HG02973 (cell line): ENCODE measurements around the gene TNN.
"Not testable (repeated sequence)": the region's sequence is repeated elsewhere in the genome, so short reads cannot be mapped to it uniquely, and the experiment has no call there.

ENCODE experiments used
- ATAC-seq: cut with Tn5 transposase; IDR thresholded peaks from one replicate; pipeline ENCODE4 v1.9.1; 2021; ENCODE audit warnings: moderate library complexity; ENCODE audit not compliant: unreplicated experiment

Gene TNN

DNA sequence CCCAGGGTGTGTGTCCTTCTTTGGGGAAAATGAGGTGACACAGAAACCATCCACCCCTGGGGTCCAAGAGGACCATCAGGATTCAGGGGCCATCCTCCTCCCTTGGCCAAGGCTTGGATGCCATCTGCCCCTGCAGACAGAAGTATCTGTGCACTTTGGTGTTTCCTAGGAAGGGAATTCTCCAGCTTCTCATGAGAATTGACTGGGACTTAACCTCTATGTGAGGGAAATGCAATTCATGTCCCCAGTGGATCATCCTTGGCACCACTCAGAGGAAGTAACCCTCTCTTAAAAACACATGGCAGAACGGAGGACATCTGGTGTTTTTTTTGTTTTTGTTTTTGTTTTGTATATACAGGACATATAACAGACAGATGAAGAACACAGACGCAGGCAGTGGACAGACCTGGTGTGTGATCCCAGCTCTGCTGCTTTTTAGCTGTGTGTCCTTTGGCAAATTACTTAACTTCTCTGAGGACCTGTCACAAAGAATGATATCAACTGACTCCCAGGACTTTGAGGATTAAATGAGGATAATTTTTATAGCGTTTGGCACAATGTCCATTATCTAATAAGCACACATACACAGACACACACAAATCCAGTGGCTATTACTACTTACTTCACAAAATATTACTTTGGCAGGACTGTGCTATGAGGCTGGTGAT is 3.8 kb downstream of the TNN start:
- ATAC-seq = no peak

DNA sequence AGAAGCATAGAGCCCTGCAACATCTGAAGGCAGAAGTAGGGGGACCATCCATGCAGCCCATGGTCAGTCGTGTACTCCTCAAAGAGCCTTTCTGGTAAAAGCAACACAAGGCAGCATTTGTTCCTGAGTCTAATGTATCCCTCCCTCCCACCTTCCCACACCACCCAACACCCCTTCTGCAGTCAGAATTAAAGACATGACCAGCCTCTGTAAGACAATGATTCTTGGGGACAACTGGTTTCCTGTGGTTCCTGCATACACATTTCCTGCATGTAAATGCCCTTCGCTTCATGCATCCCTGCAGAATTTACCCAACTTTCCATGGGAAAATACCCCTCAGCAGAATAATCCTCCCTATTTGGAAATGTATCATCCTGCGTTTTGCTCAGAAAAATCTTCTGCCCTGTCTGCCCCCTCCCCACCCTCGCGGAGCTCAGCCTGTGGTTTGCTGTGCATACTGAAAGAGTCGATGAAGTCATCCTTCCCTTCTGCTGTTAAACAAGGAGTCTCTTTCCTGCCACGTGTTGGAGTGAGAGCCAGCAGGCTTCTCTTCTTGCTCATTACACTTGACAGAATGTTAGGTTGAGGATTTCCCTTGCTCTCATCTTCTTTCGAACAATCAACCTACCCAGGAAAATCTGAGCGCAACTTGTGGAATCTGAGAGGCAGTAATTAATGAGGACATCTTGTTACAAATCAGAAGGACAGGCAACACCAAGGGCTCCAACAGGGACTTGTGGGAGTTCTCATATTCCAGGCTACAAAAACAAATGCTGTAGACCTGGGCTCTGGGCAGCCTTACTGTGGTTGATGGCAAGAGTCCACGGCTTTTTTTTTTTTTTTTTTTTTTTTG is 4.7 kb downstream of the TNN start:
- no peak for ATAC-seq

DNA sequence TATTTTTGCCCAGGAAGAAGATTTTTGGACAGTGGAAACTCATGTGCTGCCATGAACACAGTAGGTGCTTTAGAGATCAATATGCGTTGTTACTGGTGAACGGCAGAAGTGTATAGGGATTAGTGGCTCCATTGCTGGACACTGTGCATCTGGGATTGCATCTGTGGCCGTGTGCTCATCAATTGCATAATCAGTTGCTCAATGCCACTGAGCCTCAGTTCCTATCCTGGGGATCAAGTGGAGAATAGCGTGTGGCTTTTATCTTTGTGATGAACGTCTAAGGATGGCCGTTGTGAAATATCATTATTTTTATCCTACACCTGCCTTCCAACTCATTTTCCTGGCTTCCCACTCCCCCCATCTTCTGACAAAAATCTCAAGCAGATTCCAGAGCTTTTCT is 5.4 kb downstream of the TNN start:
- no peak for ATAC-seq

DNA sequence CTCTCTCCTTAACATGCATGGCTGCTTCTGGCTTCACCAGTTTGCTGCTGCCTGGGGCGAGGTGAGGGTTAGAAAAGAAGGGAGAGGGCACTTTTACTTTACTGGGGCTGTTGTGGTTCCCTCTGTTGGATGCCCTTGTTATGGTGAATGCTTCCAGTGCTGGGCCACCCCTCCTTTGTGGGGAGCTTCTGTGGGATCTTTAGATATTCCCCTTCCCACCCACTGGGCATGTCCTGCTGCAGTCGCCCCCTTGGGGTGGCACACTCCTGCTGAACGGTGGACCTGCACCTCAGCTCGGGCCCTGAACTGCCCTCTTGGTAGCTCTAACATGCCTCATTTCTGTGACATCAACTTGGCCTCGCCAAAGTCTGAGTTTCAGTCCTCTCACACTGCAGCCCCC is 6.0 kb downstream of the TNN start:
- no peak for ATAC-seq

DNA sequence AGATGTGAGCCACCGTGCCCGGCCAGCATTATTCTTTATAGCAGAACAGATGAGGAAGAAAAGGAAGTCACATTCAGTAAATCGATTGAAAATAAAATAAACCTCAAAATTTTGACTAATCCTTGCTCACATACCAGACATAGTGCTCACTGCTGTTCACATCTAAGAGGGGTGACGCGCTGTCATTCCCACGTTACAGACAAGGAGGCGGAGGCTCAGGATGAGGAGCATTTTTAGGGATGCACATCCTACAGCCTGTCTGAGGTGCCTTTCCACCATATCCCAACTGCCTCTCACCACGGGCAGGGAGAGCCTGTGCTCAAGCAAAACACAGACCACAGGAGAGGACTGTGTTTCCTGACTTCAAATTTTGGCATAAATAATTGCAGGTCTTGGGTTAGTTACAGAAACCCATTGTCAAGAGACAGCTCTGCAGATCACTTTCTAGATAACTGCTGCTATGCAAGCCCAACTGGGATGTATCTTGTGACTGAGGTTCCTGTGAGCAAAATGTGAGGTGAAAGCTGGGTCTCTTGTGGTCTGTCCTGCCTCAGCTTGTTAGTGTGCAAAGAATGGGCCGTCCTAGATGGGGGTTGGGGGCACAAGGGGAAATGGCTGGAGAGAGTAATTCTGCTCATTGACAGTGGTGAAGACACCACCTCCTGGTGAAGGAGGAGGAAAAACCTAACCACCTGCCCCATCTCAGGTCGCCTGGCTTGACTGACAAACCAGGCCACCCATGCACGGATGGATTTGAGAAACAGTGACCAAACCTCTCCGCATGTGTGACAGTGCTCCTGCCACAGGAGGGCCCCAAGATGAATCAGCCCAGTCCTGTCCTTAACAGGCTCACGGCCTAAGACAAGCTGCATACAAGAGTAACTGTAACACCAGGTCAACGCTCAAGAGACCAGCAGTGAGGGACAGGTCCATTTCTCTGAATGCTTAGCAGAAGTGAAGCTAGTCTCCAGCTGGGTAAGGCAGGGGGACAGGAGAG is 8.2 kb downstream of the TNN start:
- no peak for ATAC-seq

DNA sequence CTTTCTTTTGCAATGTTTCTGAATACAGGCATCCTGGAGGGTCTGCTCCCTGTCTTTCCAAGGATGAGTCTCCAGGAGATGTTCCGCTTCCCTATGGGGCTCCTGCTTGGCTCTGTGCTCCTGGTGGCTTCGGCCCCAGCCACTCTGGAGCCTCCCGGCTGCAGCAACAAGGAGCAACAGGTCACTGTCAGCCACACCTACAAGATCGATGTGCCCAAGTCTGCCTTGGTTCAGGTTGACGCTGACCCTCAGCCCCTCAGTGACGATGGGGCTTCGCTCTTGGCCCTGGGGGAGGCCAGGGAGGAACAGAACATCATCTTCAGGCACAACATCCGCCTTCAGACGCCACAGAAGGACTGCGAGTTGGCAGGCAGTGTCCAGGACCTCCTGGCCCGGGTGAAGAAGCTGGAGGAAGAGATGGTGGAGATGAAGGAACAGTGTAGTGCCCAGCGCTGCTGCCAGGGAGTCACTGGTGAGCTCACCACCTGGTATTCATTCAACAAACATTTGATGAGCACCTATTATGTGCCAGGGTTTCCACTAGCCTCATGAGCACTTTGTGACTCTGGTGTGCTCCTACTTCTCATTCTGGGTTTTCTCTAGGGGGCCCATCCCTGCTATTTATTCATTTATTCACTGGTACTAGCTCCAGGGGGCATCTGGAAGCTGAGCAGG is 9.9 kb downstream of the TNN start:
- no peak for ATAC-seq

DNA sequence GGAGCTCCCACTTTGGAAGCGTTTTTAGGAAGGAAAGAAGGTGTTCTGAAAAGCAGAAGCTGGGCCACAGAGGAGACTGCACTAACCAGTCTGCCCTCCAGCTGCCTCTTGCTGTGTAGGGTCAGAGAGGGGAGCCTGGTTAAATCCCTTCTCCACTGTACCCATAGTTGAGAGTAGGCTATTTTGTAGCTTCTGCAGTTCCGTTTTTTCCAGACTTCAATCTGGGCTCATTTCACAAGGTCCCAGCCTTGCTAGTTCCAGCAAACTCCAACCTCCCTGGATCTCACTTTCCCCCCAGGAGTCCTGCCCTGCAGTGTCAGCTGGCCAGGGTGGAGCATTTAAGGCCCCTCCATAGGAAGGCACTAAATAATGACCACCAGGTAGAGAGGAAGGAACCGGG is 11.0 kb downstream of the TNN start:
- ATAC-seq = no peak

DNA sequence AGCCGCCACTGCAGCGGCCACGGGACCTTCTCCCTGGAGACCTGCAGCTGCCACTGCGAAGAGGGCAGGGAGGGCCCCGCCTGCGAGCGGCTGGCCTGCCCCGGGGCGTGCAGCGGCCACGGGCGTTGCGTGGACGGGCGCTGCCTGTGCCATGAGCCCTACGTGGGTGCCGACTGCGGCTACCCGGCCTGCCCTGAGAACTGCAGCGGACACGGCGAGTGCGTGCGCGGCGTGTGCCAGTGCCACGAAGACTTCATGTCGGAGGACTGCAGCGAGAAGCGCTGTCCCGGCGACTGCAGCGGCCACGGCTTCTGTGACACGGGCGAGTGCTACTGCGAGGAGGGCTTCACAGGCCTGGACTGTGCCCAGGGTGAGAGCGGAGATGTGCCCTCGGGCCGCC is 11.7 kb downstream of the TNN start:
- no peak for ATAC-seq

DNA sequence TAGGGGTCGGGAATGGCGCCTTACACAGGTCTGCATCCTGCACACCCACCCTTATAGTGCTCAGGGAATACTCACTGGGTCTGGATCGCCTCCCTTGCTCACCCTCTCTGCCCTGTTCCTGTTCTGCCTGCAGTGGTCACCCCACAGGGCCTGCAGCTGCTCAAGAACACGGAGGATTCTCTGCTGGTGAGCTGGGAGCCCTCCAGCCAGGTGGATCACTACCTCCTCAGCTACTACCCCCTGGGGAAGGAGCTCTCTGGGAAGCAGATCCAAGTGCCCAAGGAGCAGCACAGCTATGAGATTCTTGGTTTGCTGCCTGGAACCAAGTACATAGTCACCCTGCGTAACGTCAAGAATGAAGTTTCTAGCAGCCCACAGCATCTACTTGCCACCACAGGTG is 12.4 kb downstream of the TNN start:
- no peak for ATAC-seq

DNA sequence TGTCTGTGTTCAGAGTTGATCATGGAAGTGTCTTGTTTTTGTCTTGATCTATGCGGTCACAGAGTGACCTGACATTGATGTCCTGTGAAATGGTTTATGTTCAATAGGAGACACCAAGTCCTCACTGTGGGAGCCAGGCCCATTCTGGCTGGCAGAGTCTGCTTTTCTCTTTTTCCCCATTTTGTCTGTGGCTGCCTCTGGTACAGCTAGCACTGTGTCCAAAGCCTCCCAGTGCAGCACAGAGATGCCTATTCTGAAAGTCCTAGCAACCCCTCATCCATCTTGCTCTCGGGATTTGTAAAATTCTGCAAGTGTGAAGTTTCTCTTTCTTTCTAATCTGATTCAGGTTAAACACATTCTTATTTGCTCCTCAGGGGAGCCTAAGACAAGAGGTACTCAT is 14.3 kb downstream of the TNN start:
- no peak for ATAC-seq

DNA sequence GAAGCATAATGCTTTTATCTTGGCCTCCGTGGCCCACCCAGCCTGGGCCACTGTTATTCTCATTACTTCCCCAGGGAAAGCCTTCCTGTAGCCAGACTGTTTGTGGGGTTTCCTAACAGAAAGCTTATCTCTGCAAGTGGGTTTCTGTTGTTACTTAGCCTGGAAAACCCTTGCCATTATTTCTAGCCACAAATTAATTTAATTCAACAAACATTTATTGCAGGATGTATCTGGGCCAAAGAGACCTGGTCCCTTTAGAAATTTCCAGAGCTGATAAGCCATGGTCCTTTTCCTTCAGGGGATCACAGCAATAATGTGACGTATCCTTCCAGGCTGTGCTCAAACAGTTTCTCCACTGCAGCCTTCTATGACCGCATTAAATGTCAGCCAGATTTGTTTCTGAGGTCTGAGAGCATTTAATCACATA is 20.9 kb downstream of the TNN start:
- ATAC-seq = no peak

DNA sequence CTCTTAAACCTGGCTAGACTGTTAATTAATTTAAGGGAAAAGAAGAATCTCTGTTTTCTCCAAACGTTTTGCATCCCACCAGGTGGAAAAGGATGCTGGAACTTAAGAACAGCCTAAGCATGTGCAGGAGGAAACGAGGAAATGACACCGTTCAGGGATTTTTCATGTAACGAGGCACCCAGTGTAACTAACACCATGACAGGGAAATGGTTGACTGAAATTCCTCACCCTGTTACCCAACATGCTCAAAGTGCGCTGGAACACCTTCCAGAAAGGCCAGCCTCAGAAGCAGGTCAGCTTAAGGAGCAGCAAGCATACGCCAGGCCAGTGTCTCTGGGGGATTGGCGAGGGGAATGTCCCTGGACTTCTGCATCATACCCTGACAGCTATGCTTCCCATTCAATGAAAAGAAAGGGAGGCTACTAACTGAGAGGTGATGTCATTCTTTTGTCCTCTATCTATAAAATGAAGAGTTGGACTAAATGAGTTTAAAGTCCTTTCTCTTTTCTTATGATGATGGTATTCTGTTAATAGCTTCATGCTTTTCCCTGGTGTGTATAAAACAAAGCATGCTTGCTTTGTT is 21.6 kb downstream of the TNN start:
- ATAC-seq = no peak

DNA sequence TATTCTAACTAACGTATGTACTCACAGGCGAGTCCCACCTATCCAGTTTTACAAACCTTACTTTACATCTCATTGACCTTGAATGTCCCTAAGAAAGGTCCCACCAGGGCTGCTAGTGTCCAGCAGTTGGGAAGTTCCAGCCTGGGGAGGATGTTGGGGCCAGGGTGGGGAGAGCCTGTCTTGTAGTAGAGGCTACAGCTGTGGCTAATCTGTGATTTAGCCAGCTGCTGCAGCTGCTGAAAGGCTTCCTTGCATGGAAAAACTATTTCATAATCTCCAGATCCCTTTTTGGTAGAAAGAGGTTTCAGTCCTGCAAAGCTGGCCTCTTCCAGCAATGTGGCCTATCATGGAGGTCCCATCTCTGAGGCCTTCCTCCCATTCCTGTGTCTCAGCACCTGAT is 23.1 kb downstream of the TNN start:
- ATAC-seq = no peak

DNA sequence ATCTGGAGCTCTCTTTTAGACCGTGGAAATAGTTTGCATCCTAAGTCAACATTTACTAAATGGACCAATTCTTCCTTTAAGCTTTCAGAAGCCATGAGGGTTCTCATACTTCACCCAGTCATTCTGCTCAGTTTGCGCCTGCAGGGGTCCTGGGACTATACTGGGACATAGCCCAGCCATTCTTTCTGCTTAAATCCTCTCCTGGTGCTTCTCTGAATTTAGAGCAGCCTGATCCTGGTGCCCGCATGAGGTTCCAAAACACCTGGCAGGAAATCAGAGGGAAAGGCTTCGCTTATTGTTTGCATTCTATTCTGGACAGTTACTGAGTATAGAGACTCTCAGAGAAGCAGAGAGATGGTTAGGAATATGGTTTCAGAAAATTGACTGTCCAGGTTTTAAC is 27.0 kb downstream of the TNN start:
- ATAC-seq = no peak

DNA sequence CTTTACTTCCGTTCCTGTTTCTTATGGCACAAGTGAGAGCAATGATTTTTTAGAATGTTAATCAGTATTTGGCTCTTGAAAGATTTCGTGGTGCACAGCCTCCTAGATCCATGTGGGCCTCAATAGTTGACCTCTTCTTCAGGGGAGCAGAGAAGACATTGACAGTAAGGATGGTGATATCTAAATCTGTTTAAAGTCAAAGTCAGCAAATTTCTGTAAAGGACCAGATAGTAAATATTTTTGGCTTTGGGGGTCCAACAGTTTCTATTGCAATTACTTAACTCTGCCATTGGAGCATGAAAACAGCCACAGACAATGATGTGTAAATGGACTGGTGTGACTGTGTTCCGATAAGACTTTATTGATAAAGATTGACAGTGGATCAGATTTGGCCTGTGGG is 27.4 kb downstream of the TNN start:
- no peak for ATAC-seq

DNA sequence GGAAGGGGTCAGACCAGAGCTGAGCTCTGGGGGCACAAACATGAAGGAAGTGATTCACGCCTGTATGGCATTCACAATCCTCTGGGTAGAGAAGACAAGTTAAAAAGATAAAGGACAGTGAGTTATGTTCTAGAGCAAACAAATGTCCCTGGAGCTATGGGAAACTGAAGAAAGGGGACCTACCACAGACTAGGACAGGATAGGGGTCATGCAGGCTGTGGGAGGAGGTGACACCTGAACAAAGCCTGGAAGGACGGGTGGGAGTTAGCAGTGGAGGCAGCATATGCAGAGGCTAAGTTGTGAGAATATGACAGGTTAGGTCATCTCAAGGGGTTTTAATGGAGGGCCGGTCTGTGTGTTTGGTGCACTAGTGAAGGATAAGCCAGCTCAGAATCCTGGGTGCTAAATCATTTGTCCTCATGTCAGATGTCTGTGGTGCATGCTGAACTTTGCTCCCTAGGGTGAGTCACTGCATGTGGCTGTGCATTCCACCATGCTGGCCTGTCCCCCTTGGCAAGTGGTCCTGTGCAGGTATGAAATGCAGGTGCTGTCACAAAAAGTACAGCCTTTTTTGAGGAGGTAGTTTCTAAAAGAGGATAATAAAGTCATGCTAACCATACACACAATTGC is 28.5 kb downstream of the TNN start:
- no peak for ATAC-seq

DNA sequence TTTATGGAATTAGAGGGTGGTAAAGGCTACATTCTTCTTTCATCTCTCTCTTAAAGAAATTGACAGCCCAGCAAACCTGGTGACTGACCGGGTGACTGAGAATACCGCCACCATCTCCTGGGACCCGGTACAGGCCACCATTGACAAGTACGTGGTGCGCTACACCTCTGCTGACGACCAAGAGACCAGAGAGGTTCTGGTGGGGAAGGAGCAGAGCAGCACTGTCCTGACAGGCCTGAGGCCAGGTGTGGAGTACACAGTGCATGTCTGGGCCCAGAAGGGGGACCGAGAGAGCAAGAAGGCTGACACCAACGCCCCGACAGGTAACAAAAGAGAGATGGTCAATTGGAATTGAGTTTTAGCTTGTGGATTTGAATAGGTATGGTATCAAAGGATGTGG is 29.7 kb downstream of the TNN start:
- ATAC-seq = no peak

DNA sequence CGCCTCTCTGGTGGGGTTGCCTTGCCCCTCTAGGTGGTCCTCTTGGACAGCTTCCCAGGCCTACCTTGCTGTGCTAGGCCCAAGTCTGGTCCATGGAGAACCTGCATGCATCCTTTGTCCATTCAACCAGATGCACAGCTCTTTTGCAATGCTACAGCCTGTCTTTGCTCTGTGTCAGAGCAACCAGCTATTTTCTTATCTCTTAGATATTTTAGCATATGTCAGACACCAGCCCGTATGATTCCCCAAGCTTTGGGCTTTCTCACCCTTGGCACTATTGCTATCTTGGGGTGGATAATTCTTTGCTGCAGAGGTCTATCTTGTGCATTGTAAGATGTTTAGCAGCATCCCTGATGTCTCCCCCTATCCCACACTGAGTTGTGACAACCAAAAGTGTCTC is 32.3 kb downstream of the TNN start:
- ATAC-seq = no peak

DNA sequence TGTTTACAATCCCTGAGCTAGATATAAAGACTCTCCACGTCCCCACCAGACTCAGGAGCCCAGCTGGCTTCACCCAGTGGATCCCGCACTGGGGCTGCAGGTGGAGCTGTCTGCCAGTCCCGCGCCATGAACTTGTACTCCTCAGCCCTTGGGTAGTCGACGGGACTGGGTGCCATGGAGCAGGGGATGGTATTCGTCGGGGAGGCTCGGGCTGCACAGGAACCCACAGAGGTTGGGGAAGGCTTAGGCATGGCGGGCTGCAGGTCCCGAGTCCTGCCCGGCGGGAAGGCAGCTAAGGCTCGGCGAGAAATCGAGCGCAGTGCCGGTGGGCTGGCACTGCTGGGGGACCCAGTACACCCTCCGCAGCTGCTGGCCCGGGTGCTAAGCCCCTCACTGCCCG is 34.5 kb downstream of the TNN start:
- not testable (repeated sequence) for ATAC-seq

DNA sequence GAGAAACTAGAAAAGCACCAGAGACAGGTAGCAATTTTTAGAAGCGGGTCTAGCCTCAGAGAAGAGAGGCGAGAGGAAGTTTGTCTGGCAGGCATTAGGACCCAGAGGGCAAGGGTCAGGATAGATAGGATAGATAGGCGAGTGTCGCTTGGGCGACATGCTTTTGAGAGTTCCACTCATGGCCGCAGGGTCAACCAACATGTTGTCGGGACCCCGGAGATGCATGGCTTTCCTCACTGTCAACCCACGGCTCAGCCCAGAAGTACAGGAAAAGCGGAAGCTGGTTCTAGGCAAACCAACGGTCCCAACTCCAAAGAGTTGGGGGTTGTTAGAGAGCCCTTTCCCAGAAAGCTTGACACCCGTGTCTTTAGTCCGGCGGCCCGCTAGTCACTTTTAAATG is 38.9 kb downstream of the TNN start:
- not testable (repeated sequence) for ATAC-seq
